Measurements from ENCODE around the gene CASKIN2.
"Not testable (repeated sequence)": the region's sequence is repeated elsewhere in the genome, so short reads cannot be mapped to it uniquely, and the experiment has no call there.

Gene CASKIN2

DNA sequence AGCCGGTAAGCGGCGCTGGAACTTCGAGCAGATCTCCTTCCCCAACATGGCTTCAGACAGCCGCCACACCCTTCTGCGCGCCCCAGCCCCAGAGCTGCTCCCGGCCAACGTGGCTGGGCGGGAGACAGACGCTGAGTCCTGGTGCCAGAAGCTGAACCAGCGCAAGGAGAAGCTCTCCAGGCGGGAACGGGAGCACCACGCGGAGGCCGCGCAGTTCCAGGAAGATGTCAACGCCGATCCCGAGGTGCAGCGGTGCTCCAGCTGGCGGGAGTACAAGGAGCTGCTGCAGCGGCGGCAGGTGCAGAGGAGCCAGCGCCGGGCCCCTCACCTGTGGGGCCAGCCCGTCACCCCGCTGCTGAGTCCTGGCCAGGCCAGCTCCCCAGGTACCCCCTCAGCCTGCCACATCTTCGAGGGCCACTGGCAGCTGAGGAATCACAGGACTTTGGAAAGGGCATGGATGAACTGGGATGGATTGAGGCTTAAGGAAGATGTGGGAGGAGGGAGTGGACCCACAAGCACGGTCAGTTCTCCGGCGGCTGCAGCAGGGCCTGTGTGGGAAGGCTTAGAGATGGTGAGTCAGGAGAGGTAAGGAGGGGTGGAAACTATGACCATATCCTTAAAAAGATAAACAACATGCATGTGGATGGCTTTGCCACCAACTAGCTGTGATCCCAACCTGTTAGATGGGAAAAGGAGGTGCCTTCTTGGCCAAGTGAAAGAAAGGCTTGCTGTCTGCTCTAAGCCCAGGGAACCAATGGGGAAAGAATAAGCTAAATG lies 6.8 kb upstream of the CASKIN2 start:
- TF ChIP-seq CTCF (conservative IDR thresholded peaks at IDR 0.05; ENCODE audit: low read depth, low read length): no peak
- DNase-seq (ENCODE audit: low read depth): no peak
- H3K4me3 ChIP-seq (ENCODE audit: low read depth, low read length): no peak overlapping the region

DNA sequence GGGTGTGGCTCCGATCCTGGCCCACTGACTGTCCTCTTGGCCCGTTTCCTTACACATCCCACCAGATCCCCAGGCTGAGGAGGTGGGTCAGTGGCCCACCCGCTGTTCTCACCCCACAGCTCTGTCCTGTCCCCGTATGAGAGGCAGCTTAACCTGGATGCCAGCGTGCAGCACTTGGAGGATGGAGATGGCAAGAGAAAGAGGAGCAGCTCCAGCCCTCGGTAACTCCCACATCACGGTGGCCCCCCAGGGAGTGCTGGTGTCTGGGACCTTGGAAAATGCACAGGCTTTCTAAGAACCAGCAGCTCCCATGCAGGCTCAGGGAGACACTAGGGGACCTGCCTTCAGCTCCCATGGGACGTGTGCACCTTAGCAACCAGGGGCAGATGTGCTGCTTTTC lies 6.0 kb upstream of the CASKIN2 start:
- no peak for TF ChIP-seq CTCF (conservative IDR thresholded peaks at IDR 0.05; ENCODE audit: low read depth, low read length)

DNA sequence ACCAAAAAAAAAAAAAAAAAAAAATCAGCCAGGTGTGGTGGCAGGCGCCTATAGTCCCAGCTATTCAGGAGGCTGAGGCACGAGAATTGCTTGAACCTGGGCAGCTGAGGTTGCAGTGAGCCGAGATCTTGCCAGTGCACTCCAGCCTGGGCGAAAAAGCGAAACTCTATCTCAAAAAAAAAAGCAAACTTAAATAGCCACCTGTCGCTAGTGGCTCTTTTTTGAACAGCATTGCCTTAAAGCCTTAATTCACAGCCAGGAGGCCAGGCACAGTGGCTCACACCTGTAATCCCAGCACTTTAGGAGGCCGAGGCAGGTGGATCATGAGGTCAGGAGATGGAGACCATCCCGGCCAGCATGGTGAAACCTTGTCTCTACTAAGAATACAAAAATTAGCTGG lies 5.1 kb upstream of the CASKIN2 start:
- not testable (repeated sequence) for DNase-seq (ENCODE audit: low read depth); H3K4me3 ChIP-seq (ENCODE audit: low read depth, low read length)

More for the DNA sequence above, 6.0 kb upstream of the CASKIN2 start:
- DNase-seq (ENCODE audit: low read depth): no peak
- H3K4me3 ChIP-seq (ENCODE audit: low read depth, low read length): no peak overlapping the region

- TF ChIP-seq CTCF (conservative IDR thresholded peaks at IDR 0.05; ENCODE audit: low read depth, low read length): no peak
- no peak overlapping the region for H3K4me3 ChIP-seq (ENCODE audit: low read depth, low read length)
- DNase-seq (ENCODE audit: low read depth): no peak
Measured at GRCh38 chr17:75518983-75519537, 3.7 kb upstream of the CASKIN2 start.

DNA sequence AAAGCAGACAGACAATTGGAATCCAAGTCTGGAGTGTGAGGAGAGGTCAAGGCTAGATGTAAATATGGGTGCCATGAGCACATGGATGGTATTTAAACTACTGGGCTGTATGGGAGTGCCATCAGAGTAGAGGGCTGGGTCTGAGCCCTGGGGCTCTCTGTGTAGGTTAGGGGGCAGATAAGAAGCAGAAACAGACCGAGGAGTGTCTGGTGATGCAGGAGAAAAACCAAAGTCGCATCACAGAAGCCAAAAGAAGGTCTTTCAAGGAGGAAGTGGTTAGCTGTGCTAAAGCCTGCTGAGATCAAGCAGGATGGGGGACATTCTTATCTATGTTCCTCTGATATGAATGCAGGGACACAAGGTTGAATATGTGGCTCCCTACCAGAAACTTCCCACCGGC lies 2.9 kb upstream of the CASKIN2 start:
- no peak overlapping the region for H3K4me3 ChIP-seq (ENCODE audit: low read depth, low read length)
- no peak for DNase-seq (ENCODE audit: low read depth)
- TF ChIP-seq CTCF (conservative IDR thresholded peaks at IDR 0.05; ENCODE audit: low read depth, low read length): no peak

- peak overlapping the region; percentile 81 for H3K4me3 ChIP-seq (ENCODE audit: low read depth, low read length)
- DNase-seq (ENCODE audit: low read depth): no peak
- no peak for TF ChIP-seq CTCF (conservative IDR thresholded peaks at IDR 0.05; ENCODE audit: low read depth, low read length)
Measured at GRCh38 chr17:75517297-75517865, 2.0 kb upstream of the CASKIN2 start.

DNA sequence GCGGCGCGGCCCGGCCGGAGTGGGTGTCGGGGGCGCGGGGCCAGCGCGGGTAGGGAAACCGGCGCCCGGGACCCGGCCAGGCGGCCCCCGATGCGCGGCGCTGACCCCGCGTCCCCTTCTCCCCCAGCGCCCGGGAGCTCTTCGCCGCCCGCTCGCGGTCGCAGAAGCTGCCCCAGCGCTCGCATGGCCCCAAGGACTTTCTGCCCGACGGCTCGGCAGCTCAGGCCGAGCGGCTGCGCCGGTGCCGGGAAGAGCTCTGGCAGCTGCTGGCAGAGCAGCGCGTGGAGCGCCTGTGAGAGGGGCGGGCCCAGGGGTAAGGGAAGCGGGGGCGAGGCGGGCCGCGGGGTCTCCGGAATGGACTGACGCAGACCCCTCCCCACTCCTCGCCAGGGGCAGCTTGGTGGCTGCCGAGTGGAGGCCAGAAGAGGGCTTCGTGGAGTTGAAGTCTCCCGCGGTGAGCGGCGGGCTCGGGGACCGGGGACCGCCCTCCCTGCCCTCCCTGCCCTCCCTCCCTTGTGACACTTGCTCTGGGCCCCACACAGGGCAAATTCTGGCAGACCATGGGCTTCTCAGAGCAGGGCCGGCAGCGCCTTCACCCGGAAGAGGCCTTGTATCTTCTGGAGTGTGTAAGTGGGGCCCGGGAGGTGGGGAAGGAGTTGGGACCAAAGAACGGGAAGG lies 1.4 kb upstream of the CASKIN2 start:
- peak overlapping the region; percentile 81 for H3K4me3 ChIP-seq (ENCODE audit: low read depth, low read length)
- TF ChIP-seq CTCF (conservative IDR thresholded peaks at IDR 0.05; ENCODE audit: low read depth, low read length): no peak
- DNase-seq (ENCODE audit: low read depth): no peak

Data from choroid plexus epithelial cell (primary cell).